Caco-2 (cell line): ENCODE results near the gene CDH13. TPM values are rescaled to one million over a fixed set of nuclear protein-coding genes. Genes with fewer than 3 reads are reported as not detected.

Source experiments
- BruUV-seq: library from RNA; stranded (reverse); fragments of 400-500 nt; replicated peaks from 2 replicates; lab custom pipeline; 2021; lab: Mats Ljungman, UMichigan
- CTCF ChIA-PET: fragments of 300-600 bp; sonication (Branson Sonifier 250); formaldehyde crosslinking; loops from one replicate; lab custom pipeline; 2022; ENCODE audit warnings: antibody characterized with exemption; lab: Charles Lee
- POLR2A ChIA-PET: fragments of 300-600 bp; sonication (Branson Sonifier 250); formaldehyde crosslinking; loops from one replicate; lab custom pipeline; 2022; ENCODE audit warnings: antibody characterized with exemption; lab: Charles Lee
- DNase-seq, 2 experiments: peaks; one replicate each; pipeline versions ENCODE4 v3.0.0 to v3.0.0-alpha.2; 2020 to 2022
- H3K27me3 ChIP-seq: replicated peaks from 2 replicates; pipeline ENCODE4 v1.6.0; 2011; ENCODE audit warnings: low read length; ENCODE audit not compliant: control insufficient read depth, insufficient read depth
- H3K36me3 ChIP-seq: 2 replicates; pipeline ENCODE4 v1.5.1; 2011; ENCODE audit warnings: low read length; ENCODE audit not compliant: control insufficient read depth, insufficient read depth
- H3K4me1 ChIP-seq: fragments of 250-450 bp; sonication (Bioruptor Pico); 2 replicates; pipeline ENCODE4 v1.5.1; 2020; ENCODE audit warnings: mild to moderate bottlenecking
- H3K4me3 ChIP-seq: 2 replicates; pipeline ENCODE4 v1.5.1; 2011; ENCODE audit warnings: low read depth, mild to moderate bottlenecking, control low read depth, low read length
- H3K9me3 ChIP-seq: fragments of 250-450 bp; sonication (Bioruptor Pico); 2 replicates; pipeline ENCODE4 v1.5.1; 2020; ENCODE audit warnings: mild to moderate bottlenecking, moderate library complexity
- H3K27ac Mint-ChIP-seq: one replicate; pipeline ENCODE4 v1.8.0; 2022; ENCODE audit warnings: mixed read lengths; ENCODE audit not compliant: unreplicated experiment
- H3K27me3 Mint-ChIP-seq: one replicate; pipeline ENCODE4 v1.8.0; 2022; ENCODE audit warnings: mixed read lengths; ENCODE audit not compliant: insufficient read depth, unreplicated experiment
- H3K36me3 Mint-ChIP-seq: one replicate; pipeline ENCODE4 v1.8.0; 2022; ENCODE audit warnings: mild to moderate bottlenecking, mixed read lengths; ENCODE audit not compliant: insufficient read depth, unreplicated experiment
- H3K4me1 Mint-ChIP-seq: one replicate; pipeline ENCODE4 v1.8.0; 2022; ENCODE audit warnings: low read depth, mixed read lengths; ENCODE audit not compliant: unreplicated experiment
- H3K4me3 Mint-ChIP-seq: one replicate; pipeline ENCODE4 v1.8.0; 2022; ENCODE audit warnings: mild to moderate bottlenecking, moderate library complexity, mixed read lengths; ENCODE audit not compliant: unreplicated experiment
- H3K9me3 Mint-ChIP-seq: one replicate; pipeline ENCODE4 v1.8.0; 2022; ENCODE audit warnings: mixed read lengths; ENCODE audit not compliant: unreplicated experiment
- CTCF ChIP-seq, 2 experiments: fragments of 200-600 bp in 1 of 2; IDR thresholded peaks; 1 replicate in 1 of 2; 2 replicates in 1 of 2; pipeline versions ENCODE4 v1.5.1 to v1.8.0; 2011 to 2022; ENCODE audit warnings: antibody characterized with exemption in 1 of 2, control low read depth in 1 of 2, inconsistent platforms in 1 of 2, low read depth in 1 of 2, low read length in 1 of 2, mild to moderate bottlenecking in 1 of 2, moderate library complexity in 1 of 2; ENCODE audit not compliant: insufficient read depth in 1 of 2, severe bottlenecking in 1 of 2, unreplicated experiment in 1 of 2
- intact Hi-C: fragments of 100-400 bp; cut with micrococcal nuclease; formaldehyde crosslinking; loops from one replicate; pipeline ENCODE4 v1.10.0; 2022; ENCODE audit not compliant: unreplicated experiment
- microRNA-seq: library from miRNA; unstranded; fragments of <30 nt; microRNA quantifications from one replicate; pipeline ENCODE4 v1.2.0, GENCODE V29; 2022
- total RNA-seq: library from RNA; stranded (reverse); gene quantifications from 2 replicates; pipeline ENCODE4 v1.2.3, GENCODE V29; 2022

The CDH13 gene
- total RNA-seq, 1 experiment from 2014 or later = 2.2 TPM

GRCh38 chr16:83849421-83849820, 1222.7 kb downstream of the CDH13 start:
- POLR2A ChIA-PET = no interaction called here
- no peak for DNase-seq
- Histone ChIP-seq H3K9me3 (no peaks in the 10 kb centered on the region), H3K27me3 (no peaks in the 10 kb centered on the region), H3K4me1 (no peaks in the 10 kb centered on the region), H3K36me3 (no peaks in the 10 kb centered on the region), H3K4me3 (no peak overlapping the region)
- Mint-ChIP-seq H3K9me3 (no peaks in the 10 kb centered on the region), H3K27me3 (peaks cover 3% of the 10 kb centered on the region), H3K36me3 (no peaks in the 10 kb centered on the region), H3K27ac (no peak overlapping the region), H3K4me3 (no peak overlapping the region), H3K4me1 (no peaks in the 10 kb centered on the region)
- TF ChIP-seq CTCF (IDR thresholded peaks at IDR 0.05; ENCODE audit: insufficient read depth in 1 of 2, low read depth in 1 of 2, low read length in 1 of 2, severe bottlenecking in 1 of 2, unreplicated experiment in 1 of 2) = no peak
- BruUV-seq = no TSS peak
- CTCF ChIA-PET = no interaction called here
- intact Hi-C loops = no loop called here

Small RNA genes lying within 50 kb of the gene (microRNA-seq; reads per million reads assigned to microRNA genes)
- gene MIR3182 (not detected), gene MIR8058 (not detected)
